ENCODE data around the gene OR10AD1. TPM values are rescaled to one million over a fixed set of nuclear protein-coding genes. Genes with fewer than 3 reads are reported as not detected.
A peak's percentile ranks its signal among the peaks of the same experiment; 100 is the strongest.
"Not testable (repeated sequence)": the region's sequence is repeated elsewhere in the genome, so short reads cannot be mapped to it uniquely, and the experiment has no call there.

OR10AD1 gene
- total RNA-seq, 1 donor from 2014 or later: not detected

GRCh38 chr12:48157889-48158370, 45.2 kb downstream of the OR10AD1 start:
- DNase-seq: no peak

GRCh38 chr12:48157018-48157888, 45.8 kb downstream of the OR10AD1 start, which contains the start of gene ASB8:
Gene ASB8, minus strand, starts transcription at chr12:48157515. Its CDS starts 4,019 bp downstream, at chr12:48153496.
- DNase-seq: peak; percentile 98

DNA sequence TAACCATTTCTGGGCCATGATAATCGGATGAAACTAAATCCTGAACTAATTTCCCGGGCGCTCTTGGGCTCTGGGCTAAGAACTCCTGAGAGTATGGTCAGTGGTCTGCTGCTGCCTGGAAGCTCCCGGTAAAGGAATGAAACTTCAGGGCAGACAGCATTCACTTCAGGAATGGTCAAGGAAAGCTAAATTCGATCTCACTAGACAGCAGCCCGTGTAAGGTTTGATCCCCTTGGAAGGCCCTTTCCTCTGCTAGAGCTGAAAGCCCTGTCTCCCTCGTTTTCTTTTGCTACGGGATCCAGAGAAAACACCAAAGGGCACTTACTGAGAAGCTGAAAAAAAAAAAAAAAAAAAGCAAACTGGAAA, 46.5 kb downstream of the OR10AD1 start:
- no peak for DNase-seq

GRCh38 chr12:48155786-48156185, 47.3 kb downstream of the OR10AD1 start:
- not testable (repeated sequence) for DNase-seq

Other genes starting within 250 kb of the OR10AD1 start
- gene TMEM106C, start 239.7 kb downstream of the OR10AD1 start, total RNA-seq: 45.2 TPM
- gene COL2A1, start 198.8 kb downstream of the OR10AD1 start, total RNA-seq: 1.6 TPM
- 24.0 TPM for gene SENP1, start 97.2 kb downstream of the OR10AD1 start, total RNA-seq
- gene PFKM, start 83.9 kb downstream of the OR10AD1 start, total RNA-seq: 54.3 TPM
- gene ASB8, start 45.8 kb downstream of the OR10AD1 start, total RNA-seq: 22.1 TPM
- gene CCDC184, start 19.6 kb downstream of the OR10AD1 start, total RNA-seq: 0.30 TPM
- gene ZNF641, start 147.6 kb upstream of the OR10AD1 start, total RNA-seq: 14.3 TPM

Measured in skin of body (tissue), 2 donors.